ENCODE measurements around the gene CYTL1. TPM values are rescaled to one million over a fixed set of nuclear protein-coding genes. Genes with fewer than 3 reads are reported as not detected.
"Not testable (repeated sequence)": the region's sequence is repeated elsewhere in the genome, so short reads cannot be mapped to it uniquely, and the experiment has no call there.

The CYTL1 gene
- 0.81 TPM for total RNA-seq
- long read RNA-seq = 0 reads

- ATAC-seq = no peak
- DNase-seq (ENCODE audit: missing footprints) = no peak
- intact Hi-C loops (cut with DNase I) = no loop called here
Measured at GRCh38 chr4:5019274-5019673, at the start of gene CYTL1. Gene CYTL1 (minus strand): TSS chr4:5019458. CDS start chr4:5019445, 13 bp downstream.

GRCh38 chr4:5067908-5068307 is 48.6 kb upstream of the CYTL1 start:
- DNase-seq (ENCODE audit: missing footprints) (no peak), ATAC-seq (no peak)
- intact Hi-C loops (cut with DNase I) = no loop called here

DNA sequence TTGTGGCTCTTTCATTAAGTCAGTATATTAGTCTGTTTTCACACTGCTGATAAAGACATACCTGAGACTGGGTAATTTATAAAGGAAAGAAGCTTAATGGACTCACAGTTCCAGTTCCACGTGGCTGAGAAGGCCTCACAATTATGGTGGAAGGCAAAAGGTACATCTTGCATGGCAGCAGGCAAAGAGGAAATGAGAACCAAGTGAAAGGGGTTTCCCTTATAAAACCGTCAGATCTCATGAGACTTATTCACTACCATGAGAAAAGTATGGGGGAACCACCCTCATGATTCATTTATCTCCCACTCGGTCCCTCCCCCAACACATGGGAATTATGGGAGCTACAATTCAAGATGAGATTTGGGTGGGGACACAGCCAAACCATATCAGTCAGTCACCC is 47.7 kb upstream of the CYTL1 start:
- DNase-seq (ENCODE audit: missing footprints); intact Hi-C loops (cut with DNase I); ATAC-seq: not testable (repeated sequence)

DNA sequence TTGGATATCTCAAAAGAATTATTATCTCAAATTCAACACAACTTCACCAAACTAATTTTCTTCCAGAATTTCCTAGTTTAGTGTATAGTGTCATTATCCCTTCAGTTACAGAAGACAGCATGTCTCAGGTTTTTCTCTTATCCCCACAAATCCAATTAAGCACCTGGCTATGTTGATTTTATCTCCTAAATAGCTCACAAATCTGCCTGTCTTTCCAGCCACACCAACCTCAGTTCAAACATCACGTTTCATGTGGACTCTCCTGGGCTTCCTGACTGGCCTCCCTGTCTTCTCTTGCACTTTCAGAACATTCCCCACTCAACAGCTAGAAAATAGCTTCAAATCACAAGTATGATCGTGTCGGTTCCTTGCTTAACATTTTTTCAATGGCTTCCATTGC is 46.8 kb upstream of the CYTL1 start:
- ATAC-seq = no peak
- DNase-seq (ENCODE audit: missing footprints) = no peak
- intact Hi-C loops (cut with DNase I) = no loop called here

GRCh38 chr4:5055411-5055810 is 36.2 kb upstream of the CYTL1 start:
- DNase-seq (ENCODE audit: missing footprints) = no peak
- intact Hi-C loops (cut with DNase I) = no loop called here
- ATAC-seq = no peak

DNA sequence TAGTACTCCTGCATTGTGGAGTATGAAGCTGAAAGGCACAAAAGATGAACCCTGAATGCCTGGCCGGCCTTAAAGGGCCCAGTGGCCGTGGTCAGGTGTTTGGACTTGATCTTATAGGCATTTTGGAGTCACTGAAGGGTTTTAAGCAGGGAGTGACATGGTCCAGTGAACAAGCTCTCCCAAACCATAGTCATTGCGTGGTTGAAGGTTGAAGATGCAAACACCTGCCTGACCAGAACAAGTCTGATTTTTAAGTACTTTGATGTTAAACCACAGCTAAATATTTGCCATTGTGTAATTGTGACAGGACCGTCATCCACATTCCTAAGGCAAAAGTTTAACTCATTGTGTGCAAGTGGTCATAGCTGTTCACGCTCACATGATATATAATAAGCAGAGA is 35.3 kb upstream of the CYTL1 start:
- DNase-seq (ENCODE audit: missing footprints) = no peak
- intact Hi-C loops (cut with DNase I) = loop anchor here (5.0 kb wide), 1 partner anchor 88 kb away; no protein-coding TSS in a partner anchor
- no peak for ATAC-seq

- no peak for DNase-seq (ENCODE audit: missing footprints)
- ATAC-seq = no peak
- intact Hi-C loops (cut with DNase I) = loop anchor here (5.0 kb wide), 1 partner anchor 89 kb away; no protein-coding TSS in a partner anchor
Measured at GRCh38 chr4:5052726-5053425, 33.6 kb upstream of the CYTL1 start.

DNA sequence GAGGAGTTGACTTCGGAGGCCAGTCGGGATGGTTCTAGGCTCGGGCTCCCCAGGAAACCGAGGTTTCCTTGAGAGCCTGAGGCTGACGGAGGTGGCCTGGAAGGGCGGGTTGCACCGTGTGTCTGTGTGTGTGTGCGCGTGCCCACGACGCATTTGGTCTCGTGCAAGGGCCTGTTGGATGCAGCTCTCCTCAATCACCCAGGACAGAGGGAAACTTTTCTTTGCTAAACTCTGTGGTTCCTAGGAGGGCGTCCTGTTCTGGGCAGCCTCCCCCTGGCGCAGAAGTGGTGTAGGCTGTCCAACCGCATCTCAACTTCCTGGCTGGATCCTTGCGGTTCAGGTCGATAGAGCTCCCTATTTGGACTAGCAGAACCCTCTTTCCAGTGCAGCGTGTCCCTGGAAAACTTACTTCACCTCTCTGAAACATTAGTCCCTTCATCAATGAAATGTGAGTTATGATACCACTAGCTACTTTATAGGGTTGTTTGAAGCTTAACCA is 33.0 kb upstream of the CYTL1 start:
- intact Hi-C loops (cut with DNase I) = loop anchor here (5.0 kb wide), 1 partner anchor 90 kb away; no protein-coding TSS in a partner anchor
- peak; percentile 19 for ATAC-seq
- no peak for DNase-seq (ENCODE audit: missing footprints)

DNA sequence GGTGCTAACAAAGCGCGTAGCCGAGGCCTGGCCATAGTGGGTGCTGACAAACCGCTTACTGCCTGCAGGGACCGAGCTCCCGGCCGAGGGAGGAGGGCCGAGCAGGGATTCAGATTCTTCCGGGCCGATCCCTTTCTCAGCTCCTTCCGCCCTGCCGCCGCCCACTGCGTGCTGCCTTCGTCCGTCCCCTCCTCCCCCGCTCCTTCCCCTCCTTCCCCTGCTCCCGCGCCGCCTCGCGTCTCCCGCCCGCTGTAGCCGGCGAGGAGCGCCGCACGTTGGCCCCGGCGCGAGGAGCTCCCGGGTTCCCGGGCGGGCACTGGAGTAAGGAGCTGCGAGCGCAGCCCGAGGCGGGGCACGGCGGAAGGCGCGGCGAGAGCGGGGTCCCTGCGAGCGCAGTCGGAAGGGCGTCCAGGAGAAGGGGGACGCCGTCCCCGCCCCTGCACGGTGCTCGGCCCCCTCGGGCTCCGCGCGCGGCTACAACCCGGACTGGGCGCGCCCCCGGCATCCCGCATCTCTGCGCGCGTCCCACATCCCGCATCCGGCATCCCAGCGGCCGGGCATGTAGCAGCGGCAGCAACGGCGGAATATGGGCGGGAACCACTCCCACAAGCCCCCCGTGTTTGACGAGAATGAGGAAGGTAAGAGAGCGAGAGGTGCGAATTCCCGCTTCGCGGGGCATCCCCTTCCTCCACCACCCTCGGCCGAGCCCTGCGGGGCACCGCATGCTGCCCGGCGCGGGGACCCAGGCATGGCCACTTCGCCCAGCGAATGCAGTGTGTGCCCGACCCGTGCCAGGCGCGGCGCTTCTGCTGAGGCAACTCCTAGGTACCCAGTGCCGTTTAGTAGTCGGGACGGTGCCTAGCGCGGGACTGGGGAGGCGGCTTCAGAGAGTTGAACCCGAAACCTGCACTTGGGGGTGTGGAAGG is 32.3 kb upstream of the CYTL1 start, which contains the start of gene STK32B:
Gene STK32B, plus strand, starts transcription at position 203 of the 926 bp plus-strand sequence.
- peak; percentile 89 for ATAC-seq
- intact Hi-C loops (cut with DNase I) = loop anchor here (2.0 to 5.0 kb wide), 2 partner anchors 91 to 761 kb away; no protein-coding TSS in a partner anchor
- DNase-seq (ENCODE audit: missing footprints) = peak; percentile 78

GRCh38 chr4:5050520-5051277 is 31.4 kb upstream of the CYTL1 start:
- DNase-seq (ENCODE audit: missing footprints) = peak; percentile 82
- ATAC-seq = peak; percentile 89
- intact Hi-C loops (cut with DNase I) = loop anchor here (2.0 to 5.0 kb wide), 2 partner anchors 92 to 762 kb away; no protein-coding TSS in a partner anchor

DNA sequence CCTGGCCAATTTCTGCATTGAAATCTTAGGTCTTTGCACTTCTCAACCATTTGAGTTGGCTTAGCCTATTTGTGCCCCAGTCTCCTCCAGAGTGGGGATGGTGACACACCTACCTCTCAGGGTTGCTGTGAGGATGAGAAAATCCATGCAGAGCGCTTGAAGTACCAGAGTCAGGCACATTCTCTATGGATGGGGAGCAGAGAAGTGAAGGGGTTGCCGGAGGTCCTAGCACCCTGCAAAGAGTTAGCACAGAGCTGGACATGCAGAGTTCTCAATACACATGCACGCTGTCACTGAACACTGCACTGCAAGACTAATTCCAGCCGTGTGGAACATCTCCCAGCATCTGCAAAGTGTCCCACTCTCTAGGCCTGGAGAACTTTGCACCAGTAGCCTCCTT is 29.5 kb upstream of the CYTL1 start:
- DNase-seq (ENCODE audit: missing footprints) = no peak
- intact Hi-C loops (cut with DNase I) = no loop called here
- ATAC-seq = no peak

DNA sequence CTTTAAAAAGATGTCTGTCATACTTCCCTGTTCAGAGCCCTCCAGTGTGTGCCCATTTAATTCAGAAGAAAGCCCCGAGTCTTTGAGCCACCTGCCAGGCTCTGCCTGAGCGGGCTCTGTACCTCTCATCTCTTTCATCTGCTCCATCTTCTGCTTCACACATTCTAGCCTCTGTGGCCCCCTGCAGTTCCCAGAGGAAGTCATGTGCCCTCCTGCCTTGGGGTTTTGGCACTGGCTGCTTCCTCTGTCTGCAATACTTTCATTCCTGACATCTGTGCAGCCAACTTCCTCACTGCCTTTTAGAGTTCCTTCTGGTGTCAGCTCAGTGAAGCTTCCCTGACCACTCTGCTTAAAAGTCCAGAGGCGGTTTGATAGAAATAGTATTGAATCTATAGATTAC is 25.8 kb upstream of the CYTL1 start:
- DNase-seq (ENCODE audit: missing footprints) (no peak), ATAC-seq (peak; percentile 56)
- intact Hi-C loops (cut with DNase I) = no loop called here

DNA sequence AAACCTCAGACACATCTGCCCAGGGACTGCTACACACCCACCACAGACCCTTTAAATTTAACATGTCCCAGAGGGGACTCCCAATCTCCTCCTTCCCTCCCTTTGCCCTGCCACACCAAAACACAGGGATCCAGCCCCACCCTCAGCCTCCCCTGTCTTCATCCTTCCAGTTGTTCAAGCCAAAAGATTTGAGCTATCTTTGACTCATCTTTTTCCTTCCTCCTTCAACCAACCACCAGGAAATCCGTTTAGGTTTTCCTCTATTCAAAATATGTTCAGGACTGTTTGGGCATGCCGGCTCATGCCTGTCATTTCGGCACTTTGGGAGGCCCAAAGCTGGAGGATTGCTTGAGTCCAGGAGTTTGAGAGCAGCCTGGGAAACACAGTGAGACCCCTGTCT is 25.1 kb upstream of the CYTL1 start:
- intact Hi-C loops (cut with DNase I) = no loop called here
- ATAC-seq (peak; percentile 23), DNase-seq (ENCODE audit: missing footprints) (no peak)

- no peak for DNase-seq (ENCODE audit: missing footprints)
- intact Hi-C loops (cut with DNase I) = no loop called here
- ATAC-seq = no peak
Measured at GRCh38 chr4:5043579-5043978, 24.3 kb upstream of the CYTL1 start.

- ATAC-seq = no peak
- intact Hi-C loops (cut with DNase I) = no loop called here
Measured at GRCh38 chr4:5041699-5042098, 22.4 kb upstream of the CYTL1 start.

DNA sequence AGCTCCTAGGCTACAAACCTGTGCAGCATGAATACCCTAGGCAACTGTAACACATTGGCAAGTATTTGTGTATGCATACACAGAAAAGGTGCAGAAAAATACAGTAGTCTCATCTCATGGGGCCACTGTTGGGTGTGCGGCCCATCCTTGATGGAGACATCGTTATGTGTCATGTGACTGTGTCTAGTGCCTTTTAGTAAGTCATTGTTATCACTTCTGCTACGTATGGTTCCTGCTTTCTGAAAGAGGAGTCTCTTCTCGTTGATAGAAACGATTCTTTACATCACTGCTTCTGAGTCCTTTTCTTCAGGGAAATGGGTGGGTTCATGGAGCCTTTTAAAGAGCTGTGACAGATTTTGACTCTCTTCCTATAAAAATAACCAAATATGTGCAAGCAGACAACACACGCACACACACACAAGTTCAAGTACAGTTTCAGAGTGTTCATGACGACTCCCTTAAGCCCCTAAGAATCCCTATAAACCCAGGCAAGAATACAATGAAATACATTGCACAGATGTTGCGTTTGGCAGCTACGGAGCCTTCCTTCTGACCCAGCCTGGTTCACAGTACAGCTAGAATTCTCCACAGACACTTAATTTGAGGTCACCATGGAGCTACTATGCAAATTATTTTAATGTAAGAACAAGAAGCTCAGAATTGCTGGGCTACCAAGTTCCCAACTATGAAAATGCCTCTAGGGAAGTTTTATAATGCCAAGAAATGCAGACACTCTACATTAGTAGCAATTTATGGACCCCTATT is 21.8 kb upstream of the CYTL1 start:
- no peak for DNase-seq (ENCODE audit: missing footprints)
- intact Hi-C loops (cut with DNase I) = no loop called here
- ATAC-seq = no peak

More at GRCh38 chr4:5041699-5042098, 22.4 kb upstream of the CYTL1 start:
- DNase-seq (ENCODE audit: missing footprints) = no peak

- DNase-seq (ENCODE audit: missing footprints) (no peak), ATAC-seq (no peak)
- intact Hi-C loops (cut with DNase I) = no loop called here
Measured at GRCh38 chr4:5039800-5040199, 20.5 kb upstream of the CYTL1 start.
